Measurements from ENCODE around the gene TBC1D10A.

Gene TBC1D10A

DNA sequence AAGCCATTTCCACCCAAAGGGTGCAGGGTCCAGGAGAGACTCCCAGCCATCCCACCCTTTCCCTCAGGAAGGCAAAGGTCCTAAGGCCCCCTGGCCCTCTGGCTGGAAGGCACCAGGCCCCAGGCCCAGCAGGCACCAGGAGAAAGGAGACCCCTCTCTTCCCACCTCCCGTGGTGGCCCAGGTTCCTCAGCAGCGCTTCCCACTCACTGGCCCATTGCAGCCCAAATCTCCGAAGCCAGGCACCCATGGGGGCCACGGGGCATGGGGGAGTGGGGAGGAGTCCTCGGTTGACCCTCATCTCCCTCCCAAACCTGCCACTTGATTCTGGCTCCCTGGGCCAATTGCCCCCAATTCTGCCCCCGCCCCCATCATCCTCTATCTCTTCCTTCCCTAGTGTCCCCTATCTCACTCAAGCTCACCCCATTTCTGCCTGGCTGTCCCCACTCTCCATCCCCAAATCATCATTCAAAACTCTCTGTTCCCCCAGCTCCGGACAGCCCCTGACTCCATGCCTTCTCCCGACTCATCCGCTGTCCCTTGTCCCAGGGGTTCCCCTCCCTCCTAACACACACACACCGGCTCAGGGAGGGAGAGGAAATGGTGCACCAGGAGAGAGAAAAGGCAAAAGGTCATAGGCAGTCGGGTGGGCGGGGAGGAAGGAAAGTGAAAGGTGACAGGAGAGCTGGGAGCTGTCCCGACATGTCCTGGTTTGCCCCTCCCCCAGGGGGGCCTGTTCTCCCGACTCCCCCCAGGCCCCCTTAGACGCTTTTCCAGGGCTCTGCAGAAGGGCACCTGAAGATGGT lies 81.4 kb downstream of the TBC1D10A start:
- no peak for DNase-seq

DNA sequence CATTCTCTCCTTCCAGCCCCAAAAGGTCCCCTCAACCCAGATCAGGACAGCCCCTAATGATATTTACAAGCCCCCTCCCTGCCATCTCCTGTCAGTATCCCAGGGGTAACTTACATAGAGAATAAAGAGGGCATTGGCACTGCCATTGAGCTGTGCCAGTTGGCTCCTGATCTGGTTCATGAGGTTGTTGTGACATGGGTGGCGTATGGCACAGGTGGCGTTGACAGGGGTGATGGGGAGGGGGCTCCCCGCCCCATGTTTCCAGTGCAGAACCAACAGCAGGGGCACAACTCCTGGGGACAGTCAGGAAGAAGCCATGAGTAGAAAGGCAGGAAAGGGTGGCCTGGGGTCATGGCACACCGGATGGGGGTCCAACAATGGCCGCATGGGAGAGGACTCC lies 82.1 kb downstream of the TBC1D10A start:
- DNase-seq, result no peak

DNA sequence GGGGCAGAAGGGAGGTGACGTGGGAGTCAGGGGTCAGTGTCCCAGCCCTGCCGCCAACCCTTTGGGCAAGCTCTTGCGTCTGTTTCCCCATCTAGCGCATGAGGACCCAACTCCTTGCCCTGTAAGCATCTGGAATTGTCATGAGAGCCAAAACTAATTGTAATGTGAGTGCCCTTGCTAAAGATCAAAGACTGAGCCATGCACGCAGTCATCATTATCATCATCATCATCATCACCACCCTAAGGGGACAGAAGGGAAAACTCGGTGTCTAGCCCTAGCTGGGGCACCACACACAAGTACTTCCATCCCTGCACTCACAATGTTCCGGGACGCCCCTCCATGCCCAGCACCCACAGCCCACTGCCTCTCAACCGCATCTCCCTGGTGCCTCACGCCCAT lies 82.7 kb downstream of the TBC1D10A start:
- no peak for DNase-seq

DNA sequence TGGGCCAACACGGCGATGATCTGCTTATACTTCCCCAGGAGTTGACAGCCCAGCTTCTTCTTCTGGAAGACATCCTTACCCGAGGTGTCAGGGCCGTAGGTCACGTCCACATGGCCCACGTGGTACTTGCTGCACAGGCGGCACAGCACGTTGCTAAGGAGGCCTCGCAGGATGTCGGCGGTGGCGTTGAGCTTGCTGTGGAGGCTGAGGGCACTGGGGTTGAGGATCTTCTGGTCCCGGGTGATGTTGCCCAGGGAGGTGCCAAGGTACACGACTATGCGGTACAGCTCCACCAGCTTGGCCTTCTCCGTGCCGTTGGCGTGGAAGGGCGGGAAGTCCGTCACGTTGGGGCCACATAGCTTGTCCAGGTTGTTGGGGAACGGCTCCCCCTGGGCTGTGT lies 83.1 kb downstream of the TBC1D10A start:
- no peak for DNase-seq

Measured in fibroblast of skin of abdomen (primary cell).